Vagina (tissue), 2 donors: ENCODE measurements around the gene ERC2.

ENCODE experiments used
- POLR2A ChIP-seq, 2 donors: fragments of 450-650 bp; IDR thresholded peaks; one replicate each; pipeline ENCODE4 v1.6.1; 2017; ENCODE audit warnings: antibody characterized with exemption in 2 of 2, mild to moderate bottlenecking in 2 of 2, moderate library complexity in 2 of 2
- POLR2AphosphoS5 ChIP-seq, 2 donors: sonication (generic); formaldehyde crosslinking; IDR thresholded peaks; one replicate each; pipeline ENCODE4 v1.9.0; 2017; ENCODE audit warnings: antibody characterized with exemption in 2 of 2, mild to moderate bottlenecking in 2 of 2, low read depth in 1 of 2; ENCODE audit not compliant: insufficient read depth in 1 of 2
- TF ChIP-seq, protein P1 (sequence below), 3 experiments: fragments of 450-650 bp in 2 of 3; fragments of 200-600 bp in 1 of 3; sonication (generic) in 1 of 3; IDR thresholded peaks; one replicate each; pipeline ENCODE4 v1.5.1; 2017 to 2019; ENCODE audit warnings: antibody characterized with exemption in 3 of 3, mild to moderate bottlenecking in 2 of 3, moderate library complexity in 2 of 3

GRCh38 chr3:55486857-55487380 is 981.3 kb downstream of the ERC2 start, which contains the start of gene WNT5A:
- TF ChIP-seq, protein P1, sequence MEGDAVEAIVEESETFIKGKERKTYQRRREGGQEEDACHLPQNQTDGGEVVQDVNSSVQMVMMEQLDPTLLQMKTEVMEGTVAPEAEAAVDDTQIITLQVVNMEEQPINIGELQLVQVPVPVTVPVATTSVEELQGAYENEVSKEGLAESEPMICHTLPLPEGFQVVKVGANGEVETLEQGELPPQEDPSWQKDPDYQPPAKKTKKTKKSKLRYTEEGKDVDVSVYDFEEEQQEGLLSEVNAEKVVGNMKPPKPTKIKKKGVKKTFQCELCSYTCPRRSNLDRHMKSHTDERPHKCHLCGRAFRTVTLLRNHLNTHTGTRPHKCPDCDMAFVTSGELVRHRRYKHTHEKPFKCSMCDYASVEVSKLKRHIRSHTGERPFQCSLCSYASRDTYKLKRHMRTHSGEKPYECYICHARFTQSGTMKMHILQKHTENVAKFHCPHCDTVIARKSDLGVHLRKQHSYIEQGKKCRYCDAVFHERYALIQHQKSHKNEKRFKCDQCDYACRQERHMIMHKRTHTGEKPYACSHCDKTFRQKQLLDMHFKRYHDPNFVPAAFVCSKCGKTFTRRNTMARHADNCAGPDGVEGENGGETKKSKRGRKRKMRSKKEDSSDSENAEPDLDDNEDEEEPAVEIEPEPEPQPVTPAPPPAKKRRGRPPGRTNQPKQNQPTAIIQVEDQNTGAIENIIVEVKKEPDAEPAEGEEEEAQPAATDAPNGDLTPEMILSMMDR (IDR thresholded peaks at IDR 0.05), result no peak
- TF ChIP-seq POLR2AphosphoS5 (IDR thresholded peaks at IDR 0.05; ENCODE audit: insufficient read depth in 1 of 2, low read depth in 1 of 2) (no peak), POLR2A (IDR thresholded peaks at IDR 0.05) (no peak)
